Spinal cord (tissue), 10 donors: ENCODE data around the gene NAALADL2. TPM values are rescaled to one million over a fixed set of nuclear protein-coding genes. Genes with fewer than 3 reads are reported as not detected.

Experiments used
- DNase-seq, 6 donors: peaks; one replicate each; pipeline versions ENCODE4 v3.0.0 to v3.0.0-alpha.2; 2013 to 2015; ENCODE audit warnings: low spot score in 6 of 6, low read depth in 4 of 6
- H3K27ac ChIP-seq: one replicate; pipeline ENCODE4 v1.5.1; 2013; ENCODE audit warnings: low read depth, low read length, control low read depth
- H3K27me3 ChIP-seq: one replicate; pipeline ENCODE4 v1.6.1; 2013; ENCODE audit warnings: low read length; ENCODE audit not compliant: control insufficient read depth, insufficient read depth
- H3K36me3 ChIP-seq: one replicate; pipeline ENCODE4 v1.6.1; 2013; ENCODE audit warnings: low read length; ENCODE audit not compliant: control insufficient read depth, insufficient read depth
- H3K4me1 ChIP-seq: one replicate; pipeline ENCODE4 v1.6.1; 2013; ENCODE audit warnings: low read length; ENCODE audit not compliant: control insufficient read depth, insufficient read depth
- H3K4me3 ChIP-seq: one replicate; pipeline ENCODE4 v1.5.1; 2013; ENCODE audit warnings: low read depth, low read length, control low read depth
- H3K9me3 ChIP-seq: one replicate; pipeline ENCODE4 v1.6.1; 2013; ENCODE audit warnings: low read length; ENCODE audit not compliant: control insufficient read depth, insufficient read depth
- WGBS: methylation state at CpG from one replicate; pipeline ENCODE4 v1.1.5; 2013; ENCODE audit warnings: missing lambda C conversion rate; ENCODE audit not compliant: insufficient coverage; 5-methylcytosine and 5-hydroxymethylcytosine counted together
- polyA plus RNA-seq, 2 donors: library from polyadenylated mRNA; unstranded; fragments of 120-200 nt; gene quantifications; one replicate each; pipeline ENCODE4 v1.2.1, GENCODE V29; 2013; ENCODE audit not compliant: insufficient read length in 2 of 2
- total RNA-seq, 2 donors: library from RNA; depleted of rRNA in 1 of 2; stranded (reverse); fragments of 120-200 nt in 1 of 2; fragments of >200 nt in 1 of 2; gene quantifications; one replicate each; pipeline versions ENCODE4 v1.2.3 to v1.2.4, GENCODE V29; 2013 to 2014
- donor health status: healthy.

Gene NAALADL2
- total and polyA plus RNA-seq, 4 donors: 2.9 to 24.4 (median 11.1) TPM

DNA sequence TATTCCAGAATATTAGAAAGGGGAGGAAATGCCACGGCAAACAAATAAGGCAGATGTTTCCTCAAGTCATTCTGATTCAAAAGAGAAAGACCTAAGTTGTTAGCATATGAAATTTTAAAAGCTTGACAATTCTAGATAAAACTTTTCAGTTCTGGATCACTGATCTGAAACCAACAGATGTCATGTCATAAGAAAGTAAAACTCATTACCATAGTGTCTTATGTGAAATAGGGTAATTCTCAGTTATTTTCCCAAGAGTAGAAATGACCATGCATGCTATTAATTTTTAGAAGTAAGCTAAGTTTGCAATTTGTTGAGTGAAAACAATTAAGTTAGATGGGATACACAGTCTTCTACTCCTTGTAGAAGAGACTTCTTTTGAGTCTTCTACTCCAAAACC lies 630.3 kb downstream of the NAALADL2 start:
- WGBS: no CpG with 5 or more reads among the region's 1 CpG
- H3K4me3 ChIP-seq: no peak overlapping the region
- no peaks in the 10 kb centered on the region for H3K36me3 ChIP-seq
- DNase-seq: no peak
- no peaks in the 10 kb centered on the region for H3K27me3 ChIP-seq
- no peaks in the 10 kb centered on the region for H3K9me3 ChIP-seq
- H3K27ac ChIP-seq: no peak overlapping the region
- H3K4me1 ChIP-seq: no peaks in the 10 kb centered on the region

DNA sequence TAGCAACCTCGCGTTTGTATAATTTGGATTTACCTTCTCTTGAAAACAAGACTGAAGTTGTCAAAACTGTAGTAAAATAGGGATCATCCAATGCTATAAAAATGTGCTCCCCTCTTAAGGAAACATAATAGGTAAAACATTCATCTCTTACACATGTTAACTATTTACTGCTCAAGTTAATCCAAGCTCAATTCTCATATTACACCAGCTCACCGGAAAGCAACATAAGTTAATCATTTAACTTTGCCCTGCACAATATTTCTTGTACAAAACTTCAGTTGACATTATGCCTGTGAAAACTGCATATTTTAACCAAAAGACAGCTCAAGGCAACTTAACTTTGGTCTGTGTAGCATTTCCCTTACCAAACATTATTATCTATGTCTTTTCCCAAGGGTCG lies 634.2 kb downstream of the NAALADL2 start:
- Histone ChIP-seq H3K27ac (no peak overlapping the region), H3K9me3 (no peaks in the 10 kb centered on the region), H3K4me1 (no peaks in the 10 kb centered on the region), H3K36me3 (no peaks in the 10 kb centered on the region), H3K27me3 (no peaks in the 10 kb centered on the region), H3K4me3 (no peak overlapping the region)
- WGBS: 100% methylated on average over 1 of the region's 4 CpGs
- no peak for DNase-seq

DNA sequence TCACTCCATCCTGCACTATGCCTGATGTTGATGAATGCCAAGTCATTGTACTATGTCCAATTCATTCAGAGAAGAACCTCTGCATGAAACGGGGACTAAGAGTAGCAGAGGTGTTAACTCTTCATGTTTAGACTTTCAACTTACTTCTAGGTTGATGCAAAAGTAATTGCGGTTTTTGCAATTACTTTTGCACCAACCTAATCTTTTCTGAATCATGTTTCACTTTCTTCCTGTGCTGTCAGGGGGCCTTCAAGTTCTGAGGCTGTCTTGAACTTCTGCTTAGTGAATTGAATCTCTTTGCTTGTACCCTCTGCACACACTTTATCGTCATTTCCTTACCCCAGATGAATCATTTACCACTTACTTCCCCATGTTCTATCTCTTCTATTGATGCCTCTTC lies 636.2 kb downstream of the NAALADL2 start:
- H3K36me3 ChIP-seq: no peaks in the 10 kb centered on the region
- no peaks in the 10 kb centered on the region for H3K9me3 ChIP-seq
- no peak for DNase-seq
- no peak overlapping the region for H3K27ac ChIP-seq
- no peaks in the 10 kb centered on the region for H3K27me3 ChIP-seq
- no peaks in the 10 kb centered on the region for H3K4me1 ChIP-seq
- 80% methylated on average over 1 of the region's 3 CpGs for WGBS
- no peak overlapping the region for H3K4me3 ChIP-seq

DNA sequence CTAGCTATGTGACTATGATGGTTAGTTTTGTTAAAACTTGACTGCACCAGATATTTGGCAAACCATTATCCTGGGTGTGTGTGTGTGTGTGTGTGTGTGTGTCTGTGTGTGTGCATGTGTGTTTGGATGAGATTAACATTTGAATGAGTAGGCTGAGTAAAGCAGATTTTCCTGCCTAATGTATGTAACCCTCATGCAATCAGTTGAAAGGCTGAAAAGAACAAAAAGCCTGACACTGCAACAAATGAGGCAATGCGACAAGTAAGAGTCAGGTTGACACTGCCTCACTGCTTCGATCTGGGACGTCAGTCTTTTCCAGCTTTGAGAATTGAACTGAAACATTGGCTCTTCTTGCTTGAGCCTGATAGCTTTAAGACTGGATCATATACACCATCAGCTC lies 643.0 kb downstream of the NAALADL2 start:
- Histone ChIP-seq H3K27me3 (no peaks in the 10 kb centered on the region), H3K9me3 (no peaks in the 10 kb centered on the region), H3K36me3 (no peaks in the 10 kb centered on the region), H3K4me3 (no peak overlapping the region), H3K4me1 (no peaks in the 10 kb centered on the region), H3K27ac (no peak overlapping the region)
- 22% methylated on average over 3 of the region's 3 CpGs for WGBS
- no peak for DNase-seq

DNA sequence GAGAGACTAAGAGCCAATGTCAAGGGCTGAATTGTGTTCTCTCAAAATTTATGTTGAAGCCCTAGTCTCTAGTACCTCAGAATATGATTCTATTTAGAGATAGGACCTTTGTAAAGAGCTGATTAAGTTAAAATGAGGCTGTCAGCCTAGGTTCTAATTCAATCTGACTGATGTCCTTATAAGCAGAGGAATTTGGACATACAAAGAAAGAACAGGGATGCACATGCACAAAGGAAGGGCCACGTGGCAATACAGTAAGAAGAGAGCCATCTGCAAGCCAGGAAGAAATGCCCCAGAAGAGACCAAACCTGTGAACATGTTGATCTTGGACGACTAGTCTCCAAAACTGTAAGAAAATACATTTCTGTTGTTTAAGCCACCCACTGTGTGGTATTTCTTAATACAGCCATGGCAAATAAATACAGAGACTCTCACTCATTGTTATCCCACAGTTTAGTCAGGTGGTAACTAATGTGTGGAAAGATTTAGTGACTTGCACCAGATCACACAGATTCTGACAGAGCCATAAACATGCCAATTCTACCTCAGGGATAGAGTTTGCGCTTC lies 652.2 kb downstream of the NAALADL2 start:
- no peak for DNase-seq
- Histone ChIP-seq H3K9me3 (peaks cover 1% of the 10 kb centered on the region), H3K4me1 (no peaks in the 10 kb centered on the region), H3K27ac (no peak overlapping the region), H3K4me3 (no peak overlapping the region), H3K27me3 (no peaks in the 10 kb centered on the region), H3K36me3 (no peaks in the 10 kb centered on the region)
- WGBS: 43% methylated on average over 1 of the region's 3 CpGs

DNA sequence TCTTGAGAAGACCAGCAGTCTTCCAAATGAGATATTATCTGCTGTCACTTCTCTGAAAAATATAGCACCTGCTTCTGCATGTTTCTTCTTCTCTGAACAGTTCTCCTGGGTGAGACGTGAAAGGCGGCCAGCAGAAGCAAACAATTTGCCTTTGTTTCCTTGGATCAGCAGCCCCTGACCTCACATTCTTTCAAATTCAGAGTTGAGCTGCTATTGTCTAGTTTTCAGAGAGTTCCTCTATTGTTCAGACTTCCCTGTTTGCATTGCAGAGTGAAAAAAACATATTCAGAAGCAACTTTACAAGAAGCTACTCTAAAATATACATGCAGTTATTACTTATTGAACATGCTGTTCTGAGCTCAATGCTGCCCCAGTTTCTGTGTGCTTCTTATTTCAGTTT lies 653.6 kb downstream of the NAALADL2 start:
- Histone ChIP-seq H3K36me3 (no peaks in the 10 kb centered on the region), H3K4me1 (no peaks in the 10 kb centered on the region), H3K27ac (no peak overlapping the region), H3K4me3 (no peak overlapping the region), H3K27me3 (no peaks in the 10 kb centered on the region), H3K9me3 (peaks cover 1% of the 10 kb centered on the region)
- peak in 2 of 6 donors; percentile 12 to 30 for DNase-seq
- WGBS: no CpG with 5 or more reads among the region's 2 CpGs

DNA sequence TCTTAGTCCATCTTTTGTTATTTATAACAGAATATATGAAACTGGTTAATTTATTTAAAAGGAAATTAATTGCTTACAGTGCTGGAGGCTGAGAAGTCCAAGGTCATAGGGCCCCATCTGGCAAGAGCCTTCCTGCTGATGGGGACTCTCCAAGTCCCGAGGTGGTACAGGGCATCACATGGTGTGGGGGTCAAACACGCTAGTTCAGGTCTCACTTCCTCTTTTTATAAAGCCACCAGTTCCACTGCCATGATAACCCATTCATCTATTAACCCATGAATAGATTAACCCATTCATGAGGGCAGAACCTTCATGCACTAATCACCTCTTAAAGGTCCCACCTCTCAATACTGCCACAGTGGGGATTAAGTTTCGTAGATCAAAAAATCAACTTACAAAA lies 659.3 kb downstream of the NAALADL2 start:
- H3K27me3 ChIP-seq: no peaks in the 10 kb centered on the region
- H3K27ac ChIP-seq: no peak overlapping the region
- H3K9me3 ChIP-seq: no peaks in the 10 kb centered on the region
- H3K4me1 ChIP-seq: no peaks in the 10 kb centered on the region
- DNase-seq: no peak
- no peak overlapping the region for H3K4me3 ChIP-seq
- H3K36me3 ChIP-seq: no peaks in the 10 kb centered on the region
- WGBS: 82% methylated on average over 2 of the region's 3 CpGs

DNA sequence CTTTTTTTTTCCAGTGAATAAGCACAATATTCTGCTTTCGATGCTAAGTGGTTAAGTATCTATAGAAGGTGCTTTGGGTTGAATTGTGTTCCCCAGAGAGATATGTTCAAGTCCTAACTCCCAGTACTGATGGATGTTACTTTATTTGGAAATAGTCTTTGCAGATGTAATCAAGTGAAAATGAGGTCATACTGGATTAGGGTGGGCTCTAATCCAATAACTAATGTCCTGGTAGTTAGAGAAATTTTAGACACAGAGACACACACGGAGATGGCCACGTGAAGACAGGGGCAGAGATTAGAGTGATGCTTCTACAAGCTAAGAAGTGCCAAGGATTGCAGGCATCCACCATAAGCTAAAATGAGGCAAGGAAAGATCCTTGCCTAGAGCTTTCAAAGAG lies 662.3 kb downstream of the NAALADL2 start:
- 100% methylated on average over 2 of the region's 3 CpGs for WGBS
- H3K36me3 ChIP-seq: no peaks in the 10 kb centered on the region
- H3K9me3 ChIP-seq: no peaks in the 10 kb centered on the region
- no peaks in the 10 kb centered on the region for H3K4me1 ChIP-seq
- H3K27ac ChIP-seq: no peak overlapping the region
- no peaks in the 10 kb centered on the region for H3K27me3 ChIP-seq
- H3K4me3 ChIP-seq: no peak overlapping the region
- no peak for DNase-seq

DNA sequence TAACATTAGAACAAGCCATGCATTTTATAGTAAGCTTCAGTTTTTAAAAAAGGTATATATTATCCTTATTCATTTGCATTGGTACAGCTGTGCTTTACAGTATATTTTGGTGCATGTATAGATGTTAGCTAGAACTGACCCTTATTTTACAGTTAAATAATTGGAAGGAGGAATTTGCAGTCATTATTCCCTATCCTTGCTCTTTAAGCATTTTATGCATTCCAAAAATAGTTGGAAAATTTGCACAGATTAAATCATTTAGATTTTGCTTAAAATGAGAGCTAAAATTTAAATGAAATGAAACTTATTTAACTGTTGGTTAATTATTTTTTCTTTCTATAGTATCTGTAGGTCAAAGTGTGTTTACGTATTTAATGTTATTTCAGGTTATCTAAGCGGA lies 667.1 kb downstream of the NAALADL2 start:
- DNase-seq: no peak
- Histone ChIP-seq H3K4me3 (peak overlapping the region; percentile 36), H3K36me3 (no peaks in the 10 kb centered on the region), H3K27ac (peak overlapping the region; percentile 15), H3K4me1 (no peaks in the 10 kb centered on the region), H3K9me3 (no peaks in the 10 kb centered on the region), H3K27me3 (no peaks in the 10 kb centered on the region)
- 80% methylated on average over 1 of the region's 2 CpGs for WGBS

DNA sequence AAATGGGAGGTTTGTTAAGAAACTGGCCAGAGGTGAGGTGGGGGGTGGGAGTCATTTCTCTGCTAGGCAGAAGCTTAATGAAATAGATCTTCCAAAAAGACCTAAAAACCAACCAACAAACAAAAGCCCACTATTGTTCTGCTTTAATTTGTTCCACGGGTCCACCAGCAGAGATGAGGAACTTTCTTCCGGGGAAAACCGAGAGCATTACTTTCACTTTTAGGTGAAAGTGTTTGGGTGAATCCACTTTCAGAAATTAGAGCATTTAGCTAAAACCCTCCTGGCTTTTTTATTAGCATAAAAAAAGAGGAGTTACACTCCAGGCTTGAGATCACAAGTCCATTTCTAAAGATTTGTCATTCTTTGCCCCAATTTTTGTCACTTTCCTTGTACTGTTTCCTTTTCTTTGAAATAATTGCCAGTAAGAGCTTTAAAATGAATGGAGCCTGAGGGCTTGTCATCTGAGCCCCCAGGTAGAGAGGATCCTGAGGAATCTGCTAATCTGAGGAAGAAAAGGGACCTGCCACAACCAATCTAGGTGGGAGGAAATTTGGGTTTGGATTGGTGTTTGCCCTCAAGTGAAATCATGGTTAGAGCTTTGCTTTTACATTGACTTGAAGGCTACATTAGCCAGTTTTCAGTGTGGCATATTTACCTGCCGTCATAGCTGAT lies 667.6 kb downstream of the NAALADL2 start:
- Histone ChIP-seq H3K27ac (peak overlapping the region; percentile 15), H3K27me3 (no peaks in the 10 kb centered on the region), H3K36me3 (no peaks in the 10 kb centered on the region), H3K4me3 (peak overlapping the region; percentile 36), H3K9me3 (no peaks in the 10 kb centered on the region), H3K4me1 (no peaks in the 10 kb centered on the region)
- no CpG with 5 or more reads among the region's 4 CpGs for WGBS
- DNase-seq: no peak
